GM12891 (cell line): ENCODE measurements around the gene GLUD1.
"Not testable (repeated sequence)": the region's sequence is repeated elsewhere in the genome, so short reads cannot be mapped to it uniquely, and the experiment has no call there.

Experiments
- DNase-seq: peaks from one replicate; pipeline ENCODE4 v3.0.0; 2011; ENCODE audit warnings: low spot score; ENCODE audit not compliant: insufficient read length
- FAIRE-seq: peaks from 2 replicates; lab custom pipeline; 2011; peaks lifted over from hg19 to GRCh38; lab: Jason Lieb, UNC
- PAX5 ChIP-seq: IDR thresholded peaks from 2 replicates; pipeline ENCODE4 v1.6.1; 2011; ENCODE audit warnings: low read length, moderate library complexity, mild to moderate bottlenecking; ENCODE audit not compliant: insufficient read depth, severe bottlenecking
- POLR2A ChIP-seq: IDR thresholded peaks from 2 replicates; pipeline ENCODE4 v1.6.1; 2011; ENCODE audit warnings: low read depth, low read length, control low read depth
- POLR2AphosphoS5 ChIP-seq: IDR thresholded peaks from 2 replicates; pipeline ENCODE4 v1.6.1; 2011; ENCODE audit warnings: low read depth, low read length, control low read depth
- POU2F2 ChIP-seq: IDR thresholded peaks from 2 replicates; pipeline ENCODE4 v1.6.1; 2011; ENCODE audit warnings: low read depth, mild to moderate bottlenecking, control low read depth, low read length, moderate library complexity
- SPI1 ChIP-seq: IDR thresholded peaks from 2 replicates; pipeline ENCODE4 v1.6.1; 2011; ENCODE audit warnings: low read depth, low read length, control low read depth
- TAF1 ChIP-seq: IDR thresholded peaks from 2 replicates; pipeline ENCODE4 v1.6.1; 2011; ENCODE audit warnings: low read depth, low read length, control low read depth

GLUD1 gene

DNA sequence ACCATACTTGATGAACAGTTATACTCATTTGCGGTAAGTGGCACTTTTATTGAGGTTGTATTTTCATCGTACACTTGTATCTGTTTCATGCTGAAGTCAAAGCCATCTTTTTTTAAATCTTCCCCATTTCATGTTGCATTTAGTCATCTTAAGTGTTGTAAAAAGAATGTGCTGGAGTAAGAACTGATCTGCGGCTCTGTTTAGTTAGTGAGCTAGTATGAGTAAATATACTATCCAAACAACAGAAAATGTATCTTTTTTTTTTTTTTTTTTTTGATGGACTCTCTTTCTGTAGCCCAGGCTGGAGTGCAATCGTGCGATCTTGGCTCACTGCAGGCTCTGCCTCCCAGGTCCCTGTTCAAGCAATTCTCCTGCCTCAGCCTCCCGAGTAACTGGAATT lies 87.0 kb downstream of the GLUD1 start:
- not testable (repeated sequence) for DNase-seq, FAIRE-seq

DNA sequence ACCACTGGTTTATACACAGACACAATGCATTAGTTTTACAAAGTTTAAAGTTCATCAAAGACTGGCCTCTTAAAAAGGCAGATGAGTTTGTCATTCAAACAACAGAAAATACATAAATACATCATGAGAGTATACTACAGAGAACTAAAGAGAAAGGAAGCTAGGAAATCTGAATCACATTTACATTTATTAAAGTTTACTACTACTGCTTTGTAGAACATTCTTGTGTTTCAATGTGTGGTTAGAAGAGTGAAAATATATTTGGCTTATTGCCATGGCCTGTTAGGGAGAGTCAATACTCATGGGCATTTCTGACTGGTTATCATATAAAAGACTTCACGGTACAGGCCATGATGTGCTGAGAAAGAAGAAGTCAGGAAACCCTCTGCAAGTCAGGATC lies 87.5 kb downstream of the GLUD1 start:
- not testable (repeated sequence) for DNase-seq, FAIRE-seq

DNA sequence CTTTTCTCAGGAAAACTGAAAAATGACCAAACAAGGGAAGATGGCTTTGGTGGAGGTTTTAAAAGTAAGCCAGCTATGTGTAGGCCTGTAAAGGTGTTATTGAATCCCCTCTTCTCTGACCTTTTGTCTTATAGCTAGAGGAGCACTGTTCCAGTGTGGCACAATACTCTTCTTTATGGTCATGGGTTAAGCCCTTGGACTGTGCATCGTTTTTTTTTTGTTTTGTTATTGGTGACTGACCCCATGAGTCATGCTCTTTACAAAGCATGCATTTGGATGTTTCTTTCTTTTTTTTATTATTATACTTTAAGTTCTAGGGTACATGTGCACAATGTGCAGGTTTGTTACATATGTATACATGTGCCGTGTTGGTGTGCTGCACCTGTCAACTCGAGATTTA lies 94.2 kb downstream of the GLUD1 start:
- no peak for FAIRE-seq
- DNase-seq: no peak
- TF ChIP-seq POU2F2 (no peak), POLR2AphosphoS5 (no peak), TAF1 (no peak), PAX5 (no peak), POLR2A (no peak), SPI1 (no peak)
